Neural progenitor cell (in vitro differentiated cells): ENCODE data around the gene ZNF649.

ENCODE experiments used
- EZH2 ChIP-seq: fragments of 200-600 bp; sonication (generic); IDR thresholded peaks from 2 replicates; pipeline ENCODE4 v1.6.1; 2017; ENCODE audit warnings: antibody characterized with exemption, mild to moderate bottlenecking, moderate library complexity
- EZH2phosphoT487 ChIP-seq: fragments of 200-600 bp; sonication (generic); IDR thresholded peaks from 2 replicates; pipeline ENCODE4 v1.6.1; 2017; ENCODE audit warnings: antibody characterized with exemption
- TF ChIP-seq, protein P1 (sequence below): fragments of 200-600 bp; sonication (generic); IDR thresholded peaks from 2 replicates; pipeline ENCODE4 v1.5.1; 2017; ENCODE audit warnings: antibody characterized with exemption, mild to moderate bottlenecking

DNA sequence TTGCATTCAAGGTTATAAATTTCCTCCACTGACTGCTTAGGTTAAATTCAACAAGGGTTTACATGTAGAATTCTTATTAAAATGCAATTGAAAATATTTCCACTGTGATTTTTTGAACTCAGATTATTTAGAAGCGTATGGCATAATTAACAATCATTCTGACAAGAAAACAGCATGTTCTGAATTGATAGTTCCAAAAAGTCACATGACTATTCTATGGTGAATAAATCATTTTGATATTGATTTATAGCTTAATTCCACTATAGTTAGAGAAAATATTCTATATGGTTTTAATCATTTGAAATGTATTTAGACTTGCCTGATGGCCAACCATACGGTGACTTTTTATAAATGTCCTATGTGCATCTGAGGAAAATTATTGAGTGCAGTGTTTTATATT lies 20.1 kb downstream of the ZNF649 start:
- TF ChIP-seq, protein P1, sequence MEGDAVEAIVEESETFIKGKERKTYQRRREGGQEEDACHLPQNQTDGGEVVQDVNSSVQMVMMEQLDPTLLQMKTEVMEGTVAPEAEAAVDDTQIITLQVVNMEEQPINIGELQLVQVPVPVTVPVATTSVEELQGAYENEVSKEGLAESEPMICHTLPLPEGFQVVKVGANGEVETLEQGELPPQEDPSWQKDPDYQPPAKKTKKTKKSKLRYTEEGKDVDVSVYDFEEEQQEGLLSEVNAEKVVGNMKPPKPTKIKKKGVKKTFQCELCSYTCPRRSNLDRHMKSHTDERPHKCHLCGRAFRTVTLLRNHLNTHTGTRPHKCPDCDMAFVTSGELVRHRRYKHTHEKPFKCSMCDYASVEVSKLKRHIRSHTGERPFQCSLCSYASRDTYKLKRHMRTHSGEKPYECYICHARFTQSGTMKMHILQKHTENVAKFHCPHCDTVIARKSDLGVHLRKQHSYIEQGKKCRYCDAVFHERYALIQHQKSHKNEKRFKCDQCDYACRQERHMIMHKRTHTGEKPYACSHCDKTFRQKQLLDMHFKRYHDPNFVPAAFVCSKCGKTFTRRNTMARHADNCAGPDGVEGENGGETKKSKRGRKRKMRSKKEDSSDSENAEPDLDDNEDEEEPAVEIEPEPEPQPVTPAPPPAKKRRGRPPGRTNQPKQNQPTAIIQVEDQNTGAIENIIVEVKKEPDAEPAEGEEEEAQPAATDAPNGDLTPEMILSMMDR: no peak
- TF ChIP-seq EZH2phosphoT487 (no peak), EZH2 (no peak)
